Ishikawa (cell line): ENCODE measurements around the gene ADAMTS15.

Source experiments
- CEBPB ChIP-seq: IDR thresholded peaks from 2 replicates; pipeline ENCODE4 v1.6.1; 2012
- CREB1 ChIP-seq: IDR thresholded peaks from 2 replicates; pipeline ENCODE4 v1.6.1; 2012; ENCODE audit warnings: low read depth
- EGR1 ChIP-seq: IDR thresholded peaks from 2 replicates; pipeline ENCODE4 v1.6.1; 2012
- EP300 ChIP-seq: IDR thresholded peaks from 2 replicates; pipeline ENCODE4 v1.6.1; 2012; ENCODE audit warnings: borderline replicate concordance
- FOXM1 ChIP-seq: IDR thresholded peaks from 2 replicates; pipeline ENCODE4 v1.6.1; 2012; ENCODE audit warnings: low read depth, borderline replicate concordance
- MAX ChIP-seq: IDR thresholded peaks from 2 replicates; pipeline ENCODE4 v1.6.1; 2012
- NFIC ChIP-seq: IDR thresholded peaks from 2 replicates; pipeline ENCODE4 v1.6.1; 2012
- RAD21 ChIP-seq: IDR thresholded peaks from 2 replicates; pipeline ENCODE4 v1.6.1; 2012; ENCODE audit warnings: low read depth
- REST ChIP-seq: IDR thresholded peaks from 2 replicates; pipeline ENCODE4 v1.6.1; 2012; ENCODE audit warnings: low read depth, mild to moderate bottlenecking
- TAF1 ChIP-seq: IDR thresholded peaks from 2 replicates; pipeline ENCODE4 v1.6.1; 2012; ENCODE audit warnings: low read depth, mild to moderate bottlenecking
- TCF12 ChIP-seq: IDR thresholded peaks from 2 replicates; pipeline ENCODE4 v1.6.1; 2012; ENCODE audit warnings: low read depth
- TEAD4 ChIP-seq: IDR thresholded peaks from 2 replicates; pipeline ENCODE4 v1.6.1; 2012
- USF1 ChIP-seq: IDR thresholded peaks from 2 replicates; pipeline ENCODE4 v1.6.1; 2012
- YY1 ChIP-seq: IDR thresholded peaks from 2 replicates; pipeline ENCODE4 v1.6.1; 2012; ENCODE audit warnings: low read depth
- ZBTB7A ChIP-seq: IDR thresholded peaks from 2 replicates; pipeline ENCODE4 v1.6.1; 2012; ENCODE audit warnings: low read depth

ADAMTS15 gene

GRCh38 chr11:130414107-130415080, 34.1 kb upstream of the ADAMTS15 start:
- TF ChIP-seq YY1 (no peak), EGR1 (no peak), TEAD4 (no peak), CEBPB (no peak), NFIC (no peak), REST (no peak), USF1 (no peak), RAD21 (no peak), ZBTB7A (no peak), EP300 (no peak), MAX (no peak), TAF1 (no peak), FOXM1 (no peak), CREB1 (no peak)

GRCh38 chr11:130415731-130416529, 32.5 kb upstream of the ADAMTS15 start:
- TF ChIP-seq CEBPB (no peak), TEAD4 (no peak), EGR1 (no peak), MAX (no peak), YY1 (no peak), FOXM1 (no peak), ZBTB7A (no peak), CREB1 (no peak), EP300 (no peak), TAF1 (no peak), USF1 (no peak), NFIC (no peak), RAD21 (no peak), REST (no peak)

- TF ChIP-seq TEAD4 = no peak
- no peak for TF ChIP-seq MAX
- TF ChIP-seq USF1 = no peak
- no peak for TF ChIP-seq FOXM1
- TF ChIP-seq EP300 = no peak
- TF ChIP-seq RAD21 = no peak
- TF ChIP-seq REST = no peak
- no peak for TF ChIP-seq TCF12
- no peak for TF ChIP-seq EGR1
- TF ChIP-seq CREB1 = no peak
- no peak for TF ChIP-seq NFIC
- no peak for TF ChIP-seq ZBTB7A
- TF ChIP-seq TAF1 = no peak
- no peak for TF ChIP-seq YY1
- no peak for TF ChIP-seq CEBPB
Observed at GRCh38 chr11:130416530-130416882, 31.9 kb upstream of the ADAMTS15 start.
